Lower leg skin (tissue), 3 donors: ENCODE data around the gene FLT1.

Source experiments
- CTCF ChIP-seq, 3 donors: fragments of 450-650 bp; IDR thresholded peaks; one replicate each; pipeline ENCODE4 v1.5.1; 2016; ENCODE audit warnings: antibody characterized with exemption in 3 of 3, mild to moderate bottlenecking in 3 of 3, moderate library complexity in 2 of 3
- POLR2A ChIP-seq, 2 donors: fragments of 450-650 bp; IDR thresholded peaks; one replicate each; pipeline ENCODE4 v1.6.1; 2016 to 2017; ENCODE audit warnings: antibody characterized with exemption in 2 of 2, mild to moderate bottlenecking in 1 of 2, moderate library complexity in 1 of 2

- TF ChIP-seq CTCF (IDR thresholded peaks at IDR 0.05) = no peak
- no peak for TF ChIP-seq POLR2A (IDR thresholded peaks at IDR 0.05)
These were observed 180.0 kb downstream of the FLT1 start for GRCh38 chr13:28314879-28315278.
